GM10266 (cell line): ENCODE measurements around the gene ZNF573.

Experiments
- DNase-seq: peaks from one replicate; pipeline ENCODE4 v3.0.0; 2012; ENCODE audit errors: extremely low spot score
- TF ChIP-seq, protein P1 (sequence below): IDR thresholded peaks from 2 replicates; pipeline ENCODE4 v1.5.1; 2012; ENCODE audit warnings: mild to moderate bottlenecking, low read depth; ENCODE audit not compliant: control insufficient read depth, insufficient read depth; ENCODE audit errors: missing control alignments

ZNF573 gene

DNA sequence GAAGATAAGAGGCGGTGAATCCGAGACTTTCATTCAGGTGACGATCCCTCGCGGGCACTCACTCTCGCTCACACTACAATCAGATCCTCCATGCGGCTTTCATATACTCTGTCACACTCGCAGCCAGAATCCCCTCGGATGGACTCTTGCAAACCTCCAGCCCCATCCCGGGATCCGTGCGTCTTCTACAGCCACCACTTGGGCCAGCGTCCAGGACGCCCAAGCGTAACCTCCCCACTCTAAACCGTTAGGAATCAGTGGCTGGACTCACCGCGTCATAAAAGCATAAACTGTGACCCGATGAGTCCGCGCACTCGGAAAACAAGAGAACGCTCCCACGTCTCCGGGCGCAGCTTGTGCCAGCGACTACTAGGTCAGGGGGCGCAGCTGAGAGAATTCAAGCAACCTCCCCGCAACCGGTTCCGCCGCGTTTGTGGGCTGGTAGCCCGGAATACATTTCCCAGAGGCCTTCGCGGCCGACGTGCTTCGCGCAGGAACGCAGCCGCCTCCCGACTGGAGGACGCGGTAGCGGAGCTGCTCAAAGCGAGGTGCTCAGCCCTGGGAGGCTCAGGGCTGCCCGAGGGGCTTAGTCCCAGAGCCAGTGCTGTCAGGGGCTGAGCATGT, 87.4 kb downstream of the ZNF573 start:
- TF ChIP-seq, protein P1, sequence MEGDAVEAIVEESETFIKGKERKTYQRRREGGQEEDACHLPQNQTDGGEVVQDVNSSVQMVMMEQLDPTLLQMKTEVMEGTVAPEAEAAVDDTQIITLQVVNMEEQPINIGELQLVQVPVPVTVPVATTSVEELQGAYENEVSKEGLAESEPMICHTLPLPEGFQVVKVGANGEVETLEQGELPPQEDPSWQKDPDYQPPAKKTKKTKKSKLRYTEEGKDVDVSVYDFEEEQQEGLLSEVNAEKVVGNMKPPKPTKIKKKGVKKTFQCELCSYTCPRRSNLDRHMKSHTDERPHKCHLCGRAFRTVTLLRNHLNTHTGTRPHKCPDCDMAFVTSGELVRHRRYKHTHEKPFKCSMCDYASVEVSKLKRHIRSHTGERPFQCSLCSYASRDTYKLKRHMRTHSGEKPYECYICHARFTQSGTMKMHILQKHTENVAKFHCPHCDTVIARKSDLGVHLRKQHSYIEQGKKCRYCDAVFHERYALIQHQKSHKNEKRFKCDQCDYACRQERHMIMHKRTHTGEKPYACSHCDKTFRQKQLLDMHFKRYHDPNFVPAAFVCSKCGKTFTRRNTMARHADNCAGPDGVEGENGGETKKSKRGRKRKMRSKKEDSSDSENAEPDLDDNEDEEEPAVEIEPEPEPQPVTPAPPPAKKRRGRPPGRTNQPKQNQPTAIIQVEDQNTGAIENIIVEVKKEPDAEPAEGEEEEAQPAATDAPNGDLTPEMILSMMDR = no peak
- peak; percentile 42 for DNase-seq
